IMR-90 (cell line): ENCODE results near the gene NEGR1. TPM values are rescaled to one million over a fixed set of nuclear protein-coding genes. Genes with fewer than 3 reads are reported as not detected.
A peak's percentile ranks its signal among the peaks of the same experiment; 100 is the strongest.

Experiments used
- ATAC-seq: fragments of 200-7000 bp; cut with Tn5 transposase; 2 replicates; pipeline ENCODE4 v1.9.1; 2020; ENCODE audit warnings: low read depth, mild to moderate bottlenecking, moderate library complexity
- BruUV-seq: library from RNA; stranded (reverse); fragments of 400-500 nt; replicated peaks from 2 replicates; lab custom pipeline; 2021; lab: Mats Ljungman, UMichigan
- CTCF ChIA-PET: fragments of 300-600 bp; formaldehyde crosslinking; extraction: SDS; loops from one replicate; lab custom pipeline; 2021; ENCODE audit warnings: antibody characterized with exemption; lab: Yijun Ruan, JAX
- POLR2A ChIA-PET: fragments of 300-600 bp; sonication (Branson Sonifier 250); formaldehyde crosslinking; loops from one replicate; lab custom pipeline; 2022; ENCODE audit warnings: antibody characterized with exemption; ENCODE audit not compliant: unreplicated experiment; lab: Charles Lee
- DNase-seq: peaks from one replicate; pipeline ENCODE4 v3.0.0; 2013
- H2AFZ ChIP-seq: replicated peaks from 2 replicates; pipeline ENCODE3; 2013; ENCODE audit warnings: low read length, mild to moderate bottlenecking; ENCODE audit not compliant: poor library complexity
- H2AK5ac ChIP-seq: 2 replicates; pipeline ENCODE4 v1.6.1; 2013; ENCODE audit warnings: low read depth, low read length, inconsistent platforms
- H2AK9ac ChIP-seq: replicated peaks from 2 replicates; pipeline ENCODE3; 2013; ENCODE audit warnings: mild to moderate bottlenecking, low read depth, low read length, moderate library complexity; ENCODE audit not compliant: poor library complexity
- H2BK120ac ChIP-seq: 2 replicates; pipeline ENCODE4 v1.6.1; 2013; ENCODE audit warnings: low read depth, low read length, inconsistent platforms
- H2BK15ac ChIP-seq: 3 replicates; pipeline ENCODE4 v1.6.1; 2013; ENCODE audit warnings: low read depth, low read length, inconsistent platforms
- H2BK20ac ChIP-seq: 2 replicates; pipeline ENCODE4 v1.6.1; 2013; ENCODE audit warnings: low read depth, mild to moderate bottlenecking, inconsistent platforms, low read length, moderate library complexity
- H2BK5ac ChIP-seq: 2 replicates; pipeline ENCODE4 v1.6.1; 2013; ENCODE audit warnings: mild to moderate bottlenecking, low read depth, low read length, inconsistent platforms; ENCODE audit not compliant: poor library complexity, severe bottlenecking
- H3K14ac ChIP-seq: replicated peaks from 2 replicates; pipeline ENCODE4 v1.6.1; 2013; ENCODE audit warnings: low read depth, low read length, inconsistent platforms
- H3K18ac ChIP-seq: 2 replicates; pipeline ENCODE4 v1.6.1; 2013; ENCODE audit warnings: low read depth, low read length, control low read depth
- H3K23ac ChIP-seq: 2 replicates; pipeline ENCODE4 v1.6.1; 2013; ENCODE audit warnings: low read depth, low read length, inconsistent platforms
- H3K27ac ChIP-seq: 2 replicates; pipeline ENCODE4 v1.5.1; 2013; ENCODE audit warnings: mild to moderate bottlenecking, control low read depth, low read length; ENCODE audit not compliant: insufficient read depth
- H3K27me3 ChIP-seq: 2 replicates; pipeline ENCODE4 v1.6.1; 2013; ENCODE audit warnings: low read length; ENCODE audit not compliant: control insufficient read depth, insufficient read depth
- H3K36me3 ChIP-seq: 2 replicates; pipeline ENCODE4 v1.6.1; 2013; ENCODE audit warnings: low read length, mixed read lengths; ENCODE audit not compliant: control insufficient read depth, insufficient read depth
- H3K4ac ChIP-seq: 2 replicates; pipeline ENCODE4 v1.6.1; 2013; ENCODE audit warnings: low read depth, low read length, inconsistent platforms
- H3K4me1 ChIP-seq: 2 replicates; pipeline ENCODE4 v1.6.1; 2013; ENCODE audit warnings: low read length, mixed read lengths; ENCODE audit not compliant: control insufficient read depth, insufficient read depth
- H3K4me2 ChIP-seq: 2 replicates; pipeline ENCODE4 v1.6.1; 2013; ENCODE audit warnings: low read depth, mild to moderate bottlenecking, control low read depth, low read length, moderate library complexity
- H3K4me3 ChIP-seq: 2 replicates; pipeline ENCODE4 v1.5.1; 2013; ENCODE audit warnings: low read depth, mild to moderate bottlenecking, control low read depth, low read length, moderate library complexity; ENCODE audit not compliant: insufficient read depth
- H3K56ac ChIP-seq: 2 replicates; pipeline ENCODE4 v1.6.1; 2013; ENCODE audit warnings: low read length, inconsistent platforms; ENCODE audit not compliant: insufficient read depth; ENCODE audit errors: extremely low read depth
- H3K79me1 ChIP-seq, 2 experiments: 2 replicates each; pipeline ENCODE4 v1.6.1; 2013; ENCODE audit warnings: low read length in 2 of 2, inconsistent platforms in 1 of 2, low read depth in 1 of 2
- H3K9ac ChIP-seq: 2 replicates; pipeline ENCODE4 v1.6.1; 2013; ENCODE audit warnings: low read depth, low read length, control low read depth
- H3K9me1 ChIP-seq: 2 replicates; pipeline ENCODE4 v1.6.1; 2013; ENCODE audit warnings: low read length, inconsistent platforms; ENCODE audit not compliant: insufficient read depth
- H3K9me3 ChIP-seq: 2 replicates; pipeline ENCODE4 v1.6.1; 2013; ENCODE audit warnings: low read length; ENCODE audit not compliant: control insufficient read depth, insufficient read depth
- H4K20me1 ChIP-seq: 2 replicates; pipeline ENCODE4 v1.6.1; 2013; ENCODE audit warnings: low read length, inconsistent platforms; ENCODE audit not compliant: insufficient read depth
- H4K5ac ChIP-seq: 2 replicates; pipeline ENCODE4 v1.6.1; 2013; ENCODE audit warnings: mild to moderate bottlenecking, low read depth, low read length, control low read depth
- H4K8ac ChIP-seq, 2 experiments: 2 replicates each; pipeline ENCODE4 v1.6.1; 2013; ENCODE audit warnings: low read depth in 2 of 2, low read length in 2 of 2, control low read depth in 1 of 2, inconsistent platforms in 1 of 2
- H4K91ac ChIP-seq: 2 replicates; pipeline ENCODE4 v1.6.1; 2013; ENCODE audit warnings: low read depth, low read length, inconsistent platforms; ENCODE audit not compliant: insufficient read depth
- CEBPB ChIP-seq: IDR thresholded peaks from 2 replicates; pipeline ENCODE4 v1.6.1; 2012; ENCODE audit warnings: low read depth, low read length, improper control_type of control experiment
- ELK1 ChIP-seq: fragments of 150-350 bp; IDR thresholded peaks from 2 replicates; pipeline ENCODE4 v1.6.1; 2016; ENCODE audit warnings: low read depth, mild to moderate bottlenecking, low read length, moderate library complexity, borderline replicate concordance
- MAFK ChIP-seq: IDR thresholded peaks from 2 replicates; pipeline ENCODE4 v1.6.1; 2012; ENCODE audit warnings: low read depth, low read length, improper control_type of control experiment
- MAZ ChIP-seq: IDR thresholded peaks from 2 replicates; pipeline ENCODE4 v1.6.1; 2012; ENCODE audit warnings: low read depth, mild to moderate bottlenecking, low read length, improper control_type of control experiment, moderate library complexity, borderline replicate concordance
- MXI1 ChIP-seq: IDR thresholded peaks from 2 replicates; pipeline ENCODE4 v1.6.1; 2012; ENCODE audit warnings: low read depth, mild to moderate bottlenecking, low read length, moderate library complexity, borderline replicate concordance
- NFE2L2 ChIP-seq: fragments of 150-350 bp; IDR thresholded peaks from 2 replicates; pipeline ENCODE4 v1.6.1; 2016; ENCODE audit warnings: low read depth, mild to moderate bottlenecking, low read length
- RAD21 ChIP-seq: IDR thresholded peaks from 2 replicates; pipeline ENCODE4 v1.6.1; 2012; ENCODE audit warnings: low read length, improper control_type of control experiment
- RCOR1 ChIP-seq: IDR thresholded peaks from 2 replicates; pipeline ENCODE4 v1.6.1; 2012; ENCODE audit warnings: mild to moderate bottlenecking, low read length, improper control_type of control experiment; ENCODE audit not compliant: insufficient replicate concordance
- SMC3 ChIP-seq: fragments of 150-350 bp; IDR thresholded peaks from 2 replicates; pipeline ENCODE4 v1.6.1; 2016; ENCODE audit warnings: low read depth, mild to moderate bottlenecking, antibody characterized with exemption, low read length, moderate library complexity
- WGBS, 2 experiments: methylation state at CpG; one replicate each; pipeline versions ENCODE4 v1.1.5 to v1.1.7; 2013; ENCODE audit warnings: missing lambda C conversion rate in 2 of 2; ENCODE audit not compliant: insufficient read length in 1 of 2; ENCODE audit errors: extremely low coverage in 2 of 2; 5-methylcytosine and 5-hydroxymethylcytosine counted together
- dilution Hi-C: fragments of 300-500 bp; cut with HindIII; formaldehyde crosslinking; loops from one replicate; pipeline ENCODE4 v1.14.3; 2018; ENCODE audit warnings: low sequenced_read_pairs; ENCODE audit not compliant: unreplicated experiment
- in situ Hi-C: fragments of 300-500 bp; cut with MboI; formaldehyde crosslinking; loops from 3 replicates; pipeline ENCODE4 v1.14.3; 2019; ENCODE audit warnings: low sequenced_read_pairs, inconsistent platforms, mixed read lengths
- intact Hi-C: fragments of 100-400 bp; cut with micrococcal nuclease; formaldehyde crosslinking; loops from 2 replicates; pipeline ENCODE4 v1.10.0; 2022
- polyA plus RNA-seq, 3 experiments: library from polyadenylated mRNA; depleted of rRNA; stranded (reverse); fragments of >200 nt; gene quantifications; 2 replicates each; pipeline ENCODE4 v1.2.3, GENCODE V29; 2012; ENCODE audit warnings: low replicate concordance in 1 of 3
- total RNA-seq: library from RNA; depleted of rRNA; stranded (reverse); fragments of >200 nt; gene quantifications from 2 replicates; pipeline ENCODE4 v1.2.3, GENCODE V29; 2012

NEGR1 gene
- total and polyA plus RNA-seq, 2 of the 4 experiments (the other 2 are of a cell fraction), result 5.1 to 9.1 TPM

GRCh38 chr1:71660411-71660810 is 621.9 kb downstream of the NEGR1 start:
- Histone ChIP-seq H4K8ac (no peak overlapping the region), H3K4me3 (no peak overlapping the region), H2BK15ac (no peak overlapping the region), H3K14ac (no peak overlapping the region), H3K9me1 (no peaks in the 10 kb centered on the region), H3K4me1 (peaks cover 2% of the 10 kb centered on the region), H4K91ac (no peak overlapping the region), H2BK120ac (no peak overlapping the region), H2AFZ (no peak overlapping the region), H2BK5ac (peak overlapping the region; percentile 70), H3K4me2 (no peak overlapping the region; the same call in 1 of the 2 replicates), H4K20me1 (no peaks in the 10 kb centered on the region), H3K27ac (no peak overlapping the region), H3K79me1 (no peaks in the 10 kb centered on the region; a peak in 1 of 4 replicates), H3K56ac (no peak overlapping the region), H3K9ac (no peak overlapping the region), H2AK5ac (no peak overlapping the region), H2BK20ac (no peak overlapping the region), H3K4ac (no peak overlapping the region), H3K9me3 (peaks cover 2% of the 10 kb centered on the region; the same call in 1 of the 2 replicates), H3K36me3 (no peaks in the 10 kb centered on the region), H3K23ac (no peak overlapping the region), H3K27me3 (no peaks in the 10 kb centered on the region), H4K5ac (no peak overlapping the region; the same call in 1 of the 2 replicates), H3K18ac (no peak overlapping the region; the same call in 1 of the 2 replicates), H2AK9ac (no peak overlapping the region)
- in situ Hi-C loops, result no loop called here
- BruUV-seq, result no TSS peak
- intact Hi-C loops, result no loop called here
- dilution Hi-C loops, result no loop called here
- TF ChIP-seq MAZ (no peak), ELK1 (no peak), RAD21 (no peak), SMC3 (no peak), NFE2L2 (no peak), MXI1 (no peak), RCOR1 (no peak), MAFK (no peak), CEBPB (no peak)
- peak; percentile 60 for DNase-seq
- CTCF ChIA-PET, result interaction anchor here (0.7 to 0.8 kb wide), 2 partner anchors 10 to 1517 kb away, joined by 3 read pairs; no protein-coding TSS in a partner anchor
- POLR2A ChIA-PET, result no interaction called here
- WGBS, 2 experiments, result no CpG with 5 or more reads among the region's 4 CpGs
- ATAC-seq, result peak; percentile 81
